ENCODE data around the gene WDR5.

DNA sequence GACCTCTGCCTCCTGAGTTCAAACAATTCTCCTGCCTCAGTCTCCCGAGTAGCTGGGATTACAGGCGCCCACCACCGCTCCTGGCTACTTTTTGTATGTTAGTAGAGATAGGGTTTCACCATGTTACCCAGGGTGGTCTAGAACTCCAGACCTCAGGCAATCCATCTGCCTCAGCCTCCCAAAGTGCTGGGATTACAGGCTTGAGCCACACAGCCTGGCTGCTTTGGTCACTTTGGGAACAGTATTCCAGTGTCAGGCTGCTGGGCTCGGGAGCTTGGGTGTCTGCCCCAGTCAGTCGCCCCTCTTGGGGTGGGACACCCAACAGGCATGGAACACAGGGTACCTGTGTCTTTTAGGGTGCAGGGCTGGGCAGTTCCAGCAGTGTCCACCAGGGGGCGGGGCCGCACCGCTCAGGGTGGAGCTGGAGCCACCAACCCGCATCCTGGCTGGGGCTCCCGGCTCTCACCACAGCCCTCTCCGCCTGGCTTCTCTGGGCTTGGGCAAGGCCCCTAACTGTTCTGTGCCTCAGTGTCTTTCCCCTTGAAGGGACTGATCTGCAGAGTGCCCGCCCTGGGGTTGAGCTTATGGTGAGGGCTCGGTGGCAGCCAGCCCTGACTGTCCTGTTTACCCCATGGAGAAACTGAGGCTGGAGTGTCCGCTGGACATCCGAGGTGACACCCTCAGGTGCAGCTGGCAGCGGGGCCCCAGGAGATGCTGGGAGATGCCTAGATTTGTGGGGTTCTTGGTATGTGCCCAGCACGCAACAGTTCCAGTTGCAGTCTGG lies 34.8 kb downstream of the WDR5 start:
- TF ChIP-seq CTCF (IDR thresholded peaks at IDR 0.05) (no peak), EP300 (IDR thresholded peaks at IDR 0.05) (no peak)

Data from A549 (cell line).